GM19043 (cell line): ENCODE results near the gene CLEC19A.

Experiments
- ATAC-seq: cut with Tn5 transposase; IDR thresholded peaks from one replicate; pipeline ENCODE4 v1.9.1; 2021; ENCODE audit warnings: low read depth; ENCODE audit not compliant: unreplicated experiment

CLEC19A gene

GRCh38 chr16:19285431-19285830, at the start of gene CLEC19A:
CLEC19A (plus strand) TSS chr16:19285731; CDS start chr16:19285852, 121 bp downstream.
- ATAC-seq: no peak

- ATAC-seq: no peak
These were observed 49.6 kb upstream of the CLEC19A start for GRCh38 chr16:19235886-19236285.

GRCh38 chr16:19236561-19237209, 48.8 kb upstream of the CLEC19A start:
- ATAC-seq: no peak

DNA sequence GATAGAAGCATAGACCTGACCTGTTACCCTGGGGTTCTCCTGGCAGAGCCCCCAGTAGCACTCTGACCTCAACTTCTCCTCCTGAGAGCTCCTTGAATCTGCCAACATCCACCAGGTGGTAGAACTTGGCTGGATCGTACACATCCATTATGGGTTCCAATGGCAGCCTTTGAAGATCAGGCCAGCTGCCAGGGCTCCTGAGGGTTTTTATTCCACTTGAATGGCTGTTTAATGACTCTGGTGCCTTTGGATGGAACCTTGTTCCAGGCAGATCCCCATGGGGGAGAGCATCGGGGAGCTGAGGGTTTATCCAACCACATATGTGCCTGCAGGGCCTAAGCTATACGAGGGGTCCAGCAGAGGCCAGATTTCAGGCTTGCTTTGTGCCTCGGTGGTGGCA, 47.1 kb upstream of the CLEC19A start:
- no peak for ATAC-seq

GRCh38 chr16:19239511-19240155, 45.9 kb upstream of the CLEC19A start:
- ATAC-seq: no peak

DNA sequence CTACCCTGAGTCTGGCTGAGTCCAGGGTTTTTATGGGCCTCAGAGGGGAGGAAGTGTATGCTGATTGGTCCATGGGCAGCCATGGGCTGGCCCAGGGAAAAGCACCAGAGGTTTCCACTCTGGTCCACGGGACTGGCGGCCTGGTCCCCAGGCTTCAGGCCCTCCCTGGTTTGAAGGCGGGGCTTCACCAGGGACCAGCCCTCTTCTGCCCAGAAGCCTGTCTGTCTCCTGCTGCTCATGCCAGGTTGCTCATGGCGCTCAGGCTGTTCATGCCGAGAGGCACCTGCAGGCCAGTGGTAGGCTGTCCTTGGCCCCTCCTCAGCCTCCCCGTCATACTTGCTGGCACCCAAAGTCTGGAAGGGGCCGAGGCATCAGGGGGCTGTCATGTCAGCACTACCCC, 45.0 kb upstream of the CLEC19A start:
- no peak for ATAC-seq

GRCh38 chr16:19241512-19241911, 44.0 kb upstream of the CLEC19A start:
- no peak for ATAC-seq

DNA sequence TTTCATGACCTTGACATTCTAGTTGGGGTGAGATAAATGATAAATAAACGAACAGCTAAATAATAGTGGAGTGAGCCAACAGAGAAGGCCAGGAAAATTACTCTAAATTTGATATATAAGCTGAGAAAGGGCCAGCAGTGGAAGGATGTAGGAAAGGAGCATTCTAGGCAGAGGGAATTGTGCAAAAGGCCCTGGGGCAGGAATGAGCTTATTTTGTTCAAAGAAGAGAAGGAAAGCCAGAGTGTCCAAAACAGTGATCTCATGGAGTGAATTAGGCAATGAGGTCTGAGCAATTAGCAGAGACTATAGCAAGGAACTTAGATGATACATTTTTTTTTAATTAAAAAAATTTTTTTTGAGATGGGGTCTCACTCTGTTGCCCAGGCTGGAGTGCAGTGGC, 43.3 kb upstream of the CLEC19A start:
- ATAC-seq: no peak

DNA sequence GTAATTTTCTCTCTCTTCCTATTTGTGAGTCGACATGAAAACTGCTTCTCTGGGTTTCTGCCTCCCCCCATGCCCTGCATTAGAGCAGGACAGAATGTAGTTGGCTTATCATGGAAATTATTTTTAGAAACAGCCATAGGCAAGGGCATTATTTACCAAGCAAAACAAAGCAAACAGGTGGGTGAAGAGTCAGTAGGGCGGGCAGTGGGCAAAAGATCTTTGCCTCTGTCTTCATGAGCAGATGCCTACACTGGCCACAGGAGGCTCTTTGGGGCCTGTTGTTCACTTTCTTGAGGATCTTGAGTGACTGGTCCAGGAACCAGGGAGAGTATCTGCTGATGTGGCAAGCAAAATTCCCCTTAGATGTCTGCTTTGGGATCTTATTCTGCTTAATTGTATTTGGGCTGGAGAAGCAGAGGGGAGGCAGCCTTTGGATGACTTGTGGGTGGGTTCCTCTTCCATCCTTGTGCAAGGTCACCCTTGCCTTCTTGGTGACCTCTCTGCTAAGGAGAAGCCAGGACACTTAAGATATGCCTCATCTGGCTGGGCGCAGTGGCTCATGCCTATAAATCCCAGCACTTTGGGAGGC, 42.5 kb upstream of the CLEC19A start:
- ATAC-seq: no peak

DNA sequence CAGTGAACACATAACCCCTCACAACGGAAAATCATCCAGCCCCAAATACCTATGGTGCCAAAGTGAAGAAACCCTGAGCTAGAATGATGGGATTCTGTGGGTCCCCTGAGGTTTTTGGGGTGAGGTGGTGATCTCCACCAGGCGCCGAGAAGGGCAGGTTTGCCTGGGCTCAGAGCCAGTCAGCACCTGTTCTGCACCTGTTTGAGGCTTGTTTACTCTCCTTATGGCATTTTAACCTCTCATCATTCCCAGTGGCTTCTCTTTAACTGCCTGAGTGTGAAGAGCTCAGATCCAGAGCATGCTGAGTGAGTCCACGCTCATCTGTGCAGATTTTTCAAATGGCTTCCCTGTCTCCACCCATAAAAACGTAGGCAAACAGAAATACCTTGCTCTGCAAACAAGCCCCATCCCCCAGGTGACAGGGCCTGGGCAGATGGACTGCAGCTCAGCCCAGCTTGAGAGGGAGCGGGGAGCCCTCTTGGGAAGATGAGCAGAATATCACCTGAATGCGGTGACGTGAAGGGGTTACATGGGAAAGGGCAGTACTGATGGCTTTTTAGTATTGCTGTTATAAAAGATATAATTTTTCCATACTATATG, 40.1 kb upstream of the CLEC19A start:
- ATAC-seq: no peak

GRCh38 chr16:19252904-19253303, 32.6 kb upstream of the CLEC19A start:
- no peak for ATAC-seq

DNA sequence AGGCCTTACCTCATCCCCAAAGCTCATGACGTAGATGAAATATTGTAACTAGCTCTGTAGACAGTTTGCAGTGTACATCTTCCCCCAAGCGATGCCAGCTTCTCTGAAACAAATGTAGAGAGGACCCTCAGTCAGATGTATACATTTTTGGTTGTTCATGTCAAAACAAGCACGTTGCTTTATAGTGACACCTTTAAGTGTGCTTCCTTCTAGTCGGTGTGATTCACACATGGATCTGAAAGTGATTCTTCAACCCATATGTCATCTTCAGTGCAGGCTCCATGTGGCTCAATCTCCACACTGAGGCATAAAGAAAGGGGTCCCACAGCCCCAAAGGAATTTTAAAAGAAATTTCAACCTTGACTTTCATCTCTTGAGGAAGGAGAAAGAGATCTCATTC, 30.9 kb upstream of the CLEC19A start:
- no peak for ATAC-seq

- ATAC-seq: no peak
These were observed 21.3 kb upstream of the CLEC19A start for GRCh38 chr16:19264123-19264673.

DNA sequence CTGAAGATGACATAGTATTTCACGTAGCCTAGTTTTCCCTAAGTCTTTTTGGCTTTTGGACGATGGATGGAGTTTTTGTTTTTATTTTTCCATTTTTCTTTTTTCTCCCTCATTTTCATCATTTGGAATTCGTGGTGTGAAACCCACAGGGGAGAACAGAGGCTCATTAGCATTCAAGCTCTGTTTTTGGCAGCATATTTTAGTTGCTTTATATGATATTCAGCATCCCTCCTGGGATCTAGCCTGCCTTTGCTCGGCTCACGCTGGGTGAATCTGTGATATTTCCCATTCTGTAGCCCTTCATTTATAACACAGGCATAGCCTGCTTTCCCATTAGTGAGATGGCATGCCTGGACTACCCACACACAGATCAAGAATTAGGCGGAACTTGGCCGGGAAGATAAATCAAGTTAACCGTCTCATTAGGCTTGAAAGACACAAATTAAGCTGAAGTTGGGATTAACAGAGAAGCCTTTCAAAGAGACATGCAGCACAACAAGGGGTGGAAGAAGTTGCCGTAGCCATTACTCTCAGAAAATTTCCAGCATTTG, 20.1 kb upstream of the CLEC19A start:
- ATAC-seq: no peak

DNA sequence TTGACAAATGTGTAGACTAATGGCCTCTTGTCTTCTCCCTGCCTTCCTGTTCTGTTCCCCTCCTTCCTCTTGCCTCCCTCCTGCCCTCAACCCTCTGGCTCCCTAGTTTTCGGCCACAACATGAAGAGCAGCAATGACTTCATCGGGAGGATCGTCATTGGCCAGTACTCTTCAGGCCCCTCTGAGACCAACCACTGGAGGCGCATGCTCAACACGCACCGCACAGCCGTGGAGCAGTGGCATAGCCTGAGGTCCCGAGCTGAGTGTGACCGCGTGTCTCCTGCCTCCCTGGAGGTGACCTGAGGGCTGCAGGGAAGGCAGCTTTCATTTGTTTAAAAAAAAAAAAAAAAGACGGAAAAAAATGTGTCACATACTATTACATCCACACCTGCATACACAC, 18.8 kb upstream of the CLEC19A start:
- no peak for ATAC-seq

DNA sequence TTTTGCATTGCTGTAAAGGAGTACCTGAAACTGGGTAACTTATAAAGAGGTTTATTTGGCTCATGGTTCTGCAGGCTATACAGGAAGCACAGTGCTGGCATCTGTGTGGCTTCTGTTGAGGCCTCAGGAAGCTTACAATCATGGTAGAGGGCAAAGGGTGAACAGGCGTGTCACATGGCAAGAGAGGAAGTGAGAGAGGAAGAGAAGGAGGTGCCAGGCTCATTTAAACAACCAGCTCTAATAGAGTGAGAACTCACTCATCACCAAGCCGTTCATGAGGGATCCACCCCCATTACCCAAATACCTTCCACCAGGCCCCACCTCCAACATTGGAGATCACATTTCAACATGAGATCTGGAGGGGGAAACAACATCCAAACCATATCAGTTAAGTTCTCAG, 16.4 kb upstream of the CLEC19A start:
- no peak for ATAC-seq

- no peak for ATAC-seq
These were observed 11.2 kb upstream of the CLEC19A start for GRCh38 chr16:19274165-19274797.

DNA sequence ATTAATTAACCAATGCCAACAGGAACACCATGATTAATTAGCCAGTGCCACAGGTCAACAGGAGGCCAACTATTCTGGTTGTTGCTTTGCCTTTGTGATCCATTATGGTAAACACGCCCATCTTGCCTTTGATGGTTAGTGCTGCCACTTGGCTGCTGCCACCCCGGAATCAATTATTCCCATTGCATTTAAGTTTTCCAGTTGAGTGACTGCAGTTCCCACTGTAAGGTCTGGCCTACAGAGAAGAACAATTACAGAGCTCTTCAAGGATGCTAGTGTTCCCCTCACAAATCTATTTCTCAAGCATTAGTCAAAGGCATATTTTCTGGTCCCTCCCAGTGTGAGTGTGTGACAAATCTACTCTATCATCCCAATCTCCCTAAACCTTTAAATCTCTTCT, 7.1 kb upstream of the CLEC19A start:
- ATAC-seq: no peak

- ATAC-seq: no peak
These were observed 4.3 kb upstream of the CLEC19A start for GRCh38 chr16:19281246-19281645.

- ATAC-seq: no peak
These were observed 3.4 kb upstream of the CLEC19A start for GRCh38 chr16:19282101-19282500.

- no peak for ATAC-seq
These were observed 1.9 kb upstream of the CLEC19A start for GRCh38 chr16:19283637-19284036.
